Measurements from ENCODE around the gene ASXL1. TPM values are rescaled to one million over a fixed set of nuclear protein-coding genes. Genes with fewer than 3 reads are reported as not detected.

ASXL1 gene
- polyA plus RNA-seq, 2 of the 4 experiments (the other 2 are of a cell fraction), result 35.7 to 36.0 TPM

DNA sequence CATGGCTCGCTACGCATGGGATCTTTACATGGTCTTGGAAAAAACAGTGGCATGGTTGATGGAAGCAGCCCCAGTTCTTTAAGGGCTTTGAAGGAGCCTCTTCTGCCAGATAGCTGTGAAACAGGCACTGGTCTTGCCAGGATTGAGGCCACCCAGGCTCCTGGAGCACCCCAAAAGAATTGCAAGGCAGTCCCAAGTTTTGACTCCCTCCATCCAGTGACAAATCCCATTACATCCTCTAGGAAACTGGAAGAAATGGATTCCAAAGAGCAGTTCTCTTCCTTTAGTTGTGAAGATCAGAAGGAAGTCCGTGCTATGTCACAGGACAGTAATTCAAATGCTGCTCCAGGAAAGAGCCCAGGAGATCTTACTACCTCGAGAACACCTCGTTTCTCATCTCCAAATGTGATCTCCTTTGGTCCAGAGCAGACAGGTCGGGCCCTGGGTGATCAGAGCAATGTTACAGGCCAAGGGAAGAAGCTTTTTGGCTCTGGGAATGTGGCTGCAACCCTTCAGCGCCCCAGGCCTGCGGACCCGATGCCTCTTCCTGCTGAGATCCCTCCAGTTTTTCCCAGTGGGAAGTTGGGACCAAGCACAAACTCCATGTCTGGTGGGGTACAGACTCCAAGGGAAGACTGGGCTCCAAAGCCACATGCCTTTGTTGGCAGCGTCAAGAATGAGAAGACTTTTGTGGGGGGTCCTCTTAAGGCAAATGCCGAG is 78.2 kb downstream of the ASXL1 start:
- DNase-seq (ENCODE audit: low read depth in 1 of 2, low spot score in 1 of 2) (no peak), ATAC-seq (no peak), FAIRE-seq (no peak)
- ChIA-PET POLR2A (no interaction called here), CTCF (interaction anchor here (0.9 to 1.5 kb wide), 5 partner anchors 13 to 86 kb away, joined by 3 to 6 read pairs (median 3); no protein-coding TSS in a partner anchor)
- Histone ChIP-seq H3K4me1 (no peaks in the 10 kb centered on the region), H3K4me3 (no peak overlapping the region), H3K9me3 (no peaks in the 10 kb centered on the region), H3K4me2 (no peak overlapping the region), H3K27ac (no peak overlapping the region)
- 95% methylated on average over 11 of the region's 11 CpGs for WGBS (ENCODE audit: missing lambda C conversion rate)
- no peak for TF ChIP-seq CEBPB (IDR thresholded peaks at IDR 0.05)

DNA sequence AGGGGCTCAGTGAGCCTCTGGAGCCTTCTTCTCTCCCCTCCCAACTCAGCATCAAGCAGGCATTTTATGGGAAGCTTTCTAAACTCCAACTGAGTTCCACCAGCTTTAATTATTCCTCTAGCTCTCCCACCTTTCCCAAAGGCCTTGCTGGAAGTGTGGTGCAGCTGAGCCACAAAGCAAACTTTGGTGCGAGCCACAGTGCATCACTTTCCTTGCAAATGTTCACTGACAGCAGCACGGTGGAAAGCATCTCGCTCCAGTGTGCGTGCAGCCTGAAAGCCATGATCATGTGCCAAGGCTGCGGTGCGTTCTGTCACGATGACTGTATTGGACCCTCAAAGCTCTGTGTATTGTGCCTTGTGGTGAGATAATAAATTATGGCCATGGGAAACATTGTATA is 78.8 kb downstream of the ASXL1 start:
- POLR2A ChIA-PET, result no interaction called here
- Histone ChIP-seq H3K27ac (no peak overlapping the region), H3K4me2 (no peak overlapping the region), H3K9me3 (no peaks in the 10 kb centered on the region), H3K4me3 (no peak overlapping the region), H3K4me1 (no peaks in the 10 kb centered on the region)
- ATAC-seq (no peak), FAIRE-seq (no peak), DNase-seq (ENCODE audit: low read depth in 1 of 2, low spot score in 1 of 2) (no peak)
- TF ChIP-seq CBX8 (IDR thresholded peaks at IDR 0.05), result no peak
- 85% methylated on average over 7 of the region's 7 CpGs for WGBS (ENCODE audit: missing lambda C conversion rate)
- CTCF ChIA-PET, result interaction anchor here (0.5 to 1.5 kb wide), 7 partner anchors 9 to 791 kb away, joined by 3 to 6 read pairs (median 4); no protein-coding TSS in a partner anchor

DNA sequence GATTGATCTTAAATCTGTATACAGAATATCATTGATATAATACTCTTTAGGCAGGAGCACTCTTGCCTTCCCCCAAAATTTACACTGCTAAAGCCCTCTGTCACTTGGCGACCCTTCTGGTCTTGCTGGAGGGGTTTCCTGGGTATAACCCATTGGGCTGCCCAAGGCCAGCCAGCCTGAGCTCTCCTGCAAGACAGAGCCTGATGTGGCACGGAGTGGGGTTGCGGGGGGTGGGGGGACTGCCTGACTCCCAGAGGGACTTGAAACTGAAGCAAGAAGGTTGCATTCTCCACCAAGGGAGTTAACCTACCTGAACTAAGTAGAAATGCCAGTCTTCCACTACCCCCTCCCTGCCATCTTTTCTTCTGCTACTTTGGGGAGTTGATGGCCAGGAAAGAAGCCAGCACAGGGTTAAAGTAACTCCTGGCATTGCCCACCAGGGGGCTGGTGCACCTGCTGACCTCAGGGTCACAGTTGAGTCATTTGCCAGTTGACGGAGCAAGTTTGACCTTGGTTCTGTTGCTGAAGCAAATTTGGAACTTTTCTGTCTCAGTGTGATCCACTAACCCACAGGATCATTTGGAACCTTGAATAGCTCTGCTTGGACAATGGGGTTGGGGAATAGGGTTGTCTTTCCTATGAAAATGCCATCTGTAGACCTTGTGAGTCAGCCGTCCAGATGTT is 79.4 kb downstream of the ASXL1 start:
- no peak for FAIRE-seq
- peak; percentile 85 for TF ChIP-seq ESRRA (IDR thresholded peaks at IDR 0.05; ENCODE audit: borderline replicate concordance, low read length)
- TF ChIP-seq ZC3H11A (IDR thresholded peaks at IDR 0.05), result no peak
- TF ChIP-seq HDAC2 (IDR thresholded peaks at IDR 0.05), result no peak
- no peak for TF ChIP-seq CBX8 (IDR thresholded peaks at IDR 0.05)
- TF ChIP-seq, protein P1, sequence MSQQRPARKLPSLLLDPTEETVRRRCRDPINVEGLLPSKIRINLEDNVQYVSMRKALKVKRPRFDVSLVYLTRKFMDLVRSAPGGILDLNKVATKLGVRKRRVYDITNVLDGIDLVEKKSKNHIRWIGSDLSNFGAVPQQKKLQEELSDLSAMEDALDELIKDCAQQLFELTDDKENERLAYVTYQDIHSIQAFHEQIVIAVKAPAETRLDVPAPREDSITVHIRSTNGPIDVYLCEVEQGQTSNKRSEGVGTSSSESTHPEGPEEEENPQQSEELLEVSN (IDR thresholded peaks at IDR 0.05; ENCODE audit: borderline replicate concordance, low read depth), result no peak
- no peak for TF ChIP-seq FOSL2 (IDR thresholded peaks at IDR 0.05)
- peak; percentile 59 for TF ChIP-seq FOSL2 (CRISPR knock-in tag; IDR thresholded peaks at IDR 0.05)
- TF ChIP-seq NR3C1 (IDR thresholded peaks at IDR 0.05), result no peak
- TF ChIP-seq RCOR1 (IDR thresholded peaks at IDR 0.05; ENCODE audit: low read depth, low read length), result no peak
- TF ChIP-seq FOXS1 (CRISPR knock-in tag; IDR thresholded peaks at IDR 0.05), result no peak
- no peak for TF ChIP-seq SMC3 (IDR thresholded peaks at IDR 0.05)
- no peak for TF ChIP-seq SREBF2 (IDR thresholded peaks at IDR 0.05)
- TF ChIP-seq, protein P2, sequence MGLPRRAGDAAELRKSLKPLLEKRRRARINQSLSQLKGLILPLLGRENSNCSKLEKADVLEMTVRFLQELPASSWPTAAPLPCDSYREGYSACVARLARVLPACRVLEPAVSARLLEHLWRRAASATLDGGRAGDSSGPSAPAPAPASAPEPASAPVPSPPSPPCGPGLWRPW (IDR thresholded peaks at IDR 0.05), result no peak
- TF ChIP-seq, protein P3, sequence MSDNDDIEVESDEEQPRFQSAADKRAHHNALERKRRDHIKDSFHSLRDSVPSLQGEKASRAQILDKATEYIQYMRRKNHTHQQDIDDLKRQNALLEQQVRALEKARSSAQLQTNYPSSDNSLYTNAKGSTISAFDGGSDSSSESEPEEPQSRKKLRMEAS (IDR thresholded peaks at IDR 0.05), result no peak
- TF ChIP-seq MAFK (IDR thresholded peaks at IDR 0.05; ENCODE audit: partially characterized antibody), result no peak
- TF ChIP-seq POLR2AphosphoS2 (conservative IDR thresholded peaks at IDR 0.05; ENCODE audit: low read length), result no peak
- no peak for TF ChIP-seq EHMT2 (IDR thresholded peaks at IDR 0.05; ENCODE audit: low read depth)
- TF ChIP-seq EHF (CRISPR knock-in tag; IDR thresholded peaks at IDR 0.05), result no peak
- TF ChIP-seq, protein P4, sequence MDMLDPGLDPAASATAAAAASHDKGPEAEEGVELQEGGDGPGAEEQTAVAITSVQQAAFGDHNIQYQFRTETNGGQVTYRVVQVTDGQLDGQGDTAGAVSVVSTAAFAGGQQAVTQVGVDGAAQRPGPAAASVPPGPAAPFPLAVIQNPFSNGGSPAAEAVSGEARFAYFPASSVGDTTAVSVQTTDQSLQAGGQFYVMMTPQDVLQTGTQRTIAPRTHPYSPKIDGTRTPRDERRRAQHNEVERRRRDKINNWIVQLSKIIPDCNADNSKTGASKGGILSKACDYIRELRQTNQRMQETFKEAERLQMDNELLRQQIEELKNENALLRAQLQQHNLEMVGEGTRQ (IDR thresholded peaks at IDR 0.05), result no peak
- TF ChIP-seq, protein P5, sequence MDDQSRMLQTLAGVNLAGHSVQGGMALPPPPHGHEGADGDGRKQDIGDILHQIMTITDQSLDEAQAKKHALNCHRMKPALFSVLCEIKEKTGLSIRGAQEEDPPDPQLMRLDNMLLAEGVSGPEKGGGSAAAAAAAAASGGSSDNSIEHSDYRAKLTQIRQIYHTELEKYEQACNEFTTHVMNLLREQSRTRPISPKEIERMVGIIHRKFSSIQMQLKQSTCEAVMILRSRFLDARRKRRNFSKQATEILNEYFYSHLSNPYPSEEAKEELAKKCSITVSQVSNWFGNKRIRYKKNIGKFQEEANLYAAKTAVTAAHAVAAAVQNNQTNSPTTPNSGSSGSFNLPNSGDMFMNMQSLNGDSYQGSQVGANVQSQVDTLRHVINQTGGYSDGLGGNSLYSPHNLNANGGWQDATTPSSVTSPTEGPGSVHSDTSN (IDR thresholded peaks at IDR 0.05), result no peak
- TF ChIP-seq RAD21 (conservative IDR thresholded peaks at IDR 0.05 in 1 of 2, IDR thresholded peaks at IDR 0.05 in 1 of 2), result 0 out of 5 replicates have a peak, but pooled peaks of 1 of the 2 experiments have one; percentile 13
- no peak for TF ChIP-seq PHF8 (IDR thresholded peaks at IDR 0.05; ENCODE audit: borderline replicate concordance, low read depth)
- TF ChIP-seq RNF2 (IDR thresholded peaks at IDR 0.05; ENCODE audit: borderline replicate concordance, low read depth), result no peak
- TF ChIP-seq HOXB5 (CRISPR knock-in tag; IDR thresholded peaks at IDR 0.05), result no peak
- TF ChIP-seq MYC (IDR thresholded peaks at IDR 0.05; ENCODE audit: borderline replicate concordance, low read length), result no peak
- TF ChIP-seq EP300 (IDR thresholded peaks at IDR 0.05), result no peak
- no peak overlapping the region for H3K4me3 ChIP-seq
- no peak overlapping the region for H3K27ac ChIP-seq
- no peaks in the 10 kb centered on the region for H3K4me1 ChIP-seq
- ChIA-PET POLR2A (no interaction called here), CTCF (interaction anchor here (0.5 to 1.5 kb wide), 7 partner anchors 9 to 790 kb away, joined by 3 to 6 read pairs (median 4); no protein-coding TSS in a partner anchor)
- peak; percentile 37 to 38 for DNase-seq (ENCODE audit: low read depth in 1 of 2, low spot score in 1 of 2)
- H3K4me2 ChIP-seq, result no peak overlapping the region
- WGBS (ENCODE audit: missing lambda C conversion rate), result 72% methylated on average over 3 of the region's 5 CpGs
- no peaks in the 10 kb centered on the region for H3K9me3 ChIP-seq
- ATAC-seq, result peak; percentile 43 to 58; a peak in 4 of 6 replicates
